ENCODE results near the gene SIRT7. TPM values are rescaled to one million over a fixed set of nuclear protein-coding genes. Genes with fewer than 3 reads are reported as not detected.

Gene SIRT7
- total RNA-seq, 1 donor from 2014 or later = 26.4 TPM

DNA sequence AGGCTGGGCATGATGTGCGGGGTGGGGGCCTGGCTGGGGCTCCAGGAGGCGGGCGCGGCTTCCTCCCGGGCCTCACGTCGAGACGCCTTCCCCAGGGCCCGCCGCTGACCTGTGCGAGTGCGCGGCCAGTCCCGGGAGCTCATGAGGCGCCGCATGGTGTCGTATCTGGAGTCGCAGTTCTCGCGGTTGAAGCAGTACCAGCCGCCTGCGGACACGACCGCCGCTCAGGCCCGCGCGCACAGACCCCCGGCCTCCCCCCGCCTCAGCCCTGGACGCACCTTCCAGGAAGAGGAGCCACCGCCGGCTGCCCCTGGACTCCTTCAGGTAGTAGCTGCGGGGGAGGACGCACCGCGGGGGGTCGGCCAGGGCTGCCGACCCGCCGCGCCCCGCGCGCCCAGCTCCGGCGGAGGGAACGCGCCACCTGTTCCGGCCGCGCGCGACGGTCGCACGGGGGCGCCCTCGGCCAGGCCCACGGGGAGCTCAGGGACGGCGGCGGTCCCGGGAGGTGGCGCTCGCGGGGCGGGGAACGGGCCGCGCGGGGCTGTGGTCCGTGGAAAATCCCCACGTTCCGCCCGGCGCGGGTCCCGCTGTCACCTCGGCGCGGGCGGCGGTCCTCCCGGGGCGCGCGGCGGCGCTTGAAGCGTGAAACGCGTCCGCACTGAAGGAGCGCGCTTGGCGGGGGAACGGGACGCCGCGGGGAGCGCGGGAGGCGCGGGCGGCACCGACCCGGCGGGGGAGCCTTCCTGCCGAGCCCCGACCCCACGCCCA is 41.6 kb upstream of the SIRT7 start:
- peaks cover 65% of the 10 kb centered on the region for H3K27me3 ChIP-seq (ENCODE audit: control insufficient read depth, insufficient read depth, low read length)
- no peak overlapping the region for H3K4me3 ChIP-seq (ENCODE audit: low read depth, low read length)
- DNase-seq (ENCODE audit: low read depth) = no peak
- TF ChIP-seq, protein P1, sequence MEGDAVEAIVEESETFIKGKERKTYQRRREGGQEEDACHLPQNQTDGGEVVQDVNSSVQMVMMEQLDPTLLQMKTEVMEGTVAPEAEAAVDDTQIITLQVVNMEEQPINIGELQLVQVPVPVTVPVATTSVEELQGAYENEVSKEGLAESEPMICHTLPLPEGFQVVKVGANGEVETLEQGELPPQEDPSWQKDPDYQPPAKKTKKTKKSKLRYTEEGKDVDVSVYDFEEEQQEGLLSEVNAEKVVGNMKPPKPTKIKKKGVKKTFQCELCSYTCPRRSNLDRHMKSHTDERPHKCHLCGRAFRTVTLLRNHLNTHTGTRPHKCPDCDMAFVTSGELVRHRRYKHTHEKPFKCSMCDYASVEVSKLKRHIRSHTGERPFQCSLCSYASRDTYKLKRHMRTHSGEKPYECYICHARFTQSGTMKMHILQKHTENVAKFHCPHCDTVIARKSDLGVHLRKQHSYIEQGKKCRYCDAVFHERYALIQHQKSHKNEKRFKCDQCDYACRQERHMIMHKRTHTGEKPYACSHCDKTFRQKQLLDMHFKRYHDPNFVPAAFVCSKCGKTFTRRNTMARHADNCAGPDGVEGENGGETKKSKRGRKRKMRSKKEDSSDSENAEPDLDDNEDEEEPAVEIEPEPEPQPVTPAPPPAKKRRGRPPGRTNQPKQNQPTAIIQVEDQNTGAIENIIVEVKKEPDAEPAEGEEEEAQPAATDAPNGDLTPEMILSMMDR (IDR thresholded peaks at IDR 0.05; ENCODE audit: insufficient read depth, low read length, poor library complexity, severe bottlenecking) = peak; percentile 7
- H3K36me3 ChIP-seq (ENCODE audit: control insufficient read depth, insufficient read depth, low read length) = no peaks in the 10 kb centered on the region

DNA sequence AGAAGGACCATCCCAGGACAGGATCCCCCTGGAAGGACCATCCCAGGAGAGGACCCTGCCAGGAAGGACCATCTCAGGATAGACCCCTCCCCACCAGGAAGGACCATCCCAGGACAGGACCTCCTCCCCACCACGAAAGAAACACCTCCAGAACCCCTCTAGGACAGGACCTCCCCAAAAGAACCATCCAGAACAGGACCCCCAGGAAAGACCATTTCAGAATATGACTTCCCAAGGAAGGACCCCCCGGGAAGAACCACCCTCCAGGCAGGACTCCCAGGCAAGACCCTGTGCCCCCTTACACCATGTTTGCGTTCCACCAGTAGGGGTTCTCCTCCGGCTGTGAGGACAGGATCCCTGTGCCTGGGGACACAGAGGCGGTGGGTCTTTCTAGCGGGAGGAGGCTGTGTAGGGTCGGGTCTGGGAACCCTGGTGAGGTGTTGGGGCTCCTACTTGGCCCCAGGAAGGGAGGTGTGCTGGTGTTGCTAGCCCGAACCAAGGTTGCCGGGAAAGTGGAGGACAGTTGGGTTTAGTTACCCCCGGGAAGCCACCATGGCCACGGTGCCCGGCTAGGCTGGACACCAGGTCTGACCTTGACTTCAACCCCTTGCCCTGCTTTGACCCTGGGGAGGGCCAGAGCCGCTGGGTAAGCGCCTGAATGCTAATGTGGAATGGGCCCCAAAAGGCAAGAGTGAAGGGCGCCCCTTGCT is 40.8 kb upstream of the SIRT7 start:
- Histone ChIP-seq H3K4me3 (ENCODE audit: low read depth, low read length) (no peak overlapping the region), H3K27me3 (ENCODE audit: control insufficient read depth, insufficient read depth, low read length) (peaks cover 57% of the 10 kb centered on the region), H3K36me3 (ENCODE audit: control insufficient read depth, insufficient read depth, low read length) (no peaks in the 10 kb centered on the region)
- TF ChIP-seq, protein P1 (IDR thresholded peaks at IDR 0.05; ENCODE audit: insufficient read depth, low read length, poor library complexity, severe bottlenecking) = no peak
- no peak for DNase-seq (ENCODE audit: low read depth)

DNA sequence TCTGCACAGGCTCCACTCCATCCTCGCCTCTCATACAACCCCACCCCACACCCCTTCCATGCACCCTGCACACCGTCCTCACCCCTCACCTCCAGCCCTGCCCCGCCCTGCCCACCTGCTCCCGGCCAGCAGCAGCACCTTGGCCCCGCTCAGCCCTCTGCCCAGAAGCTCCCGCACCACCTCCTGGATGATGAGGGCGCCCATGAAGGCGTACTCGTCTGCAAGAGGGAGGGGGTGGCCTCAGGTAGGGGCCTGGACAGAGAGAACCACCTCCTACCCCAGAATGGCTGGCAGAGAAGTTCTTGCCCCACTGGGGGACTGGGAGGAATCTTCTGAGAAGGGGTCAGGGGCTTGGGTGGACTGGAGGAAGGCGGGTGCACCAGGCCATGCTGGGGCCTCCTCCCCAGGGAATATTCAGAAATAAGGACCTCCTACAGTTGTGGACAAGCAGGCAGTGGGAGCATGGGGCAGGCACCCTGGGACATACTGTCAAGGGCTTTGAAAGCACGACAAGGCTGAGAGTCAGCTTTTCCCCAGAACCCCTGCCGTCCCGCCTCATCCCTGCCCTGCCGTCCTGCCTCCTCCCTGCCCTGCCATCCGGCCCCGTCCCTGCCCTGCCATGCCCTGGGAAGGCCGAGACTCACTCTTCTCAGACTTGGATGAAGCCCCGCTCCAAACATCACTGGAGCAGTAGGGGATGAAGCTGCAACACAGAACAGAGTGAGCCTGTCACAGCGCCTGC is 39.9 kb upstream of the SIRT7 start:
- H3K27me3 ChIP-seq (ENCODE audit: control insufficient read depth, insufficient read depth, low read length) = peaks cover 52% of the 10 kb centered on the region
- no peak overlapping the region for H3K4me3 ChIP-seq (ENCODE audit: low read depth, low read length)
- TF ChIP-seq, protein P1 (IDR thresholded peaks at IDR 0.05; ENCODE audit: insufficient read depth, low read length, poor library complexity, severe bottlenecking) = no peak
- H3K36me3 ChIP-seq (ENCODE audit: control insufficient read depth, insufficient read depth, low read length) = no peaks in the 10 kb centered on the region
- DNase-seq (ENCODE audit: low read depth) = no peak

DNA sequence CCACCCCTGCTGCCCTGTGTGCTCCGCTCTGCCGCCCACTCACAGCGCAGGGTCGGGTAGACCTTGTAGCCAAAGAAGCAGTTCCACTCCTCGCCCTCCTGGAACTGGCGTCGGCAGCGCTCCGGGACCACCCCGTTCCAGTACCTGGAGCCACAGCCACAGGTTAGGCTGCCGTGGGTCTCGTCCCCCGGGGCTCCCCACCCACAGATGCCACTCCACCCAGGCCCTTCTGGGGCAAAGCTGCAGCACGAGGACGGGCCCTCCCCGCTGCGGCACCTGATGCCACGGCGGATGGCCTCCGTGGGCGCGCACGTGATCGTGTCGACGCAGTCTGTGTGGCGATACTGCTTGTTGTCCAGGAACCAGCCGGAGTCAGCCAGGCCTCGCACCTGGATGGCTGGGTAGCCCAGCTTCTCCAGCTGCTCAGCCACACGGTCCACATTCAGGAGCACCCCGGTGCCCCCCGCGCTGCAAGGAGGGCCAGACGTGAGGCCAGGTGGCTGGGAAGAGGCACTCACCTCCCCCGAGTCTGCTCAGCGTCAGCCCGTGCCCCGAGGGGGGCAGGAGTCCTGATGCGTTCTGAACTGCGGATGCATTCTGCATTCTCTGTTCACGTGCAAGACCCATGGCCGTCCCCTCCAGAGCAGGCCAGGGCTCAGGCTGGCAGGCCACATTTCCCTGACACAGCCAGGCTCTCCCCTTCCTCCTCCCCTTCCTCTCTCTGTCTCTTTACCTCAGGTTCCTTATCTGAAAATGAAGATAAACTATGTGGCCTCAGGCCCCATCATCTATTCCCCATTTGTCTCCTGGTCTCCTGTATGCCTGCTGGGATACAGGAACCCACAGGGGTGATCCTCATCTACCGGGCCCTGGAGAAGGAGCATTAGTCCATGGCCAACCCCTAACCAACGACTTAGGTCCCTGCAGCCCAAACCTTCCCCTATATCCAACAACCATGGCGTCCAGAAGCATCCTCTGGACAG is 38.9 kb upstream of the SIRT7 start:
- DNase-seq (ENCODE audit: low read depth) = no peak
- TF ChIP-seq, protein P1 (IDR thresholded peaks at IDR 0.05; ENCODE audit: insufficient read depth, low read length, poor library complexity, severe bottlenecking) = no peak
- Histone ChIP-seq H3K4me3 (ENCODE audit: low read depth, low read length) (no peak overlapping the region), H3K27me3 (ENCODE audit: control insufficient read depth, insufficient read depth, low read length) (peaks cover 45% of the 10 kb centered on the region), H3K36me3 (ENCODE audit: control insufficient read depth, insufficient read depth, low read length) (no peaks in the 10 kb centered on the region)

Measured in kidney epithelial cell (primary cell).